Activated CD8-positive, alpha-beta memory T cell treated with anti-CD3 and anti-CD28 coated beads for 1 hour (primary cell): ENCODE data around the gene WBP1.
"Not testable (repeated sequence)": the region's sequence is repeated elsewhere in the genome, so short reads cannot be mapped to it uniquely, and the experiment has no call there.

Source experiments
- DNase-seq, 2 donors: peaks; one replicate each; pipeline ENCODE4 v3.0.0-alpha.2; 2020; ENCODE audit warnings: low read depth in 1 of 2; ENCODE audit errors: extremely low read depth in 1 of 2

Gene WBP1

DNA sequence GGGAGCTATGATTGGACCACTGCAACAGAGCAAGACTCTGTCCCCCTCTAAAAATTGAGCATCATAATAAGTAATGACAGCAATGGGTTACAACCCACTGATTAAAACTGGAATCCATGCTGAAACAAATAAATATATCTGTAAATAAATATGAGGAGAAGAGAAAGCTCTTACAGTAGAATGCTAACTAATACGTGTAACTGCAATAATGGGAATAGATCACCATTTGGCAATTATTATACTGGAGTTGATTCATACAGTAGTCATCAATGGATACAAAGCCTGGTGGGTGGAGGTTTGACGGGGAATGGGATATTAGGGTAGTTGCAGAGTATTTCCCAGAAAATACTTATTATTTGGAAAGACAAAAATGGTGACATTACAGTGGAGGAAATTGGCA is 9.5 kb upstream of the WBP1 start:
- DNase-seq, result no peak

DNA sequence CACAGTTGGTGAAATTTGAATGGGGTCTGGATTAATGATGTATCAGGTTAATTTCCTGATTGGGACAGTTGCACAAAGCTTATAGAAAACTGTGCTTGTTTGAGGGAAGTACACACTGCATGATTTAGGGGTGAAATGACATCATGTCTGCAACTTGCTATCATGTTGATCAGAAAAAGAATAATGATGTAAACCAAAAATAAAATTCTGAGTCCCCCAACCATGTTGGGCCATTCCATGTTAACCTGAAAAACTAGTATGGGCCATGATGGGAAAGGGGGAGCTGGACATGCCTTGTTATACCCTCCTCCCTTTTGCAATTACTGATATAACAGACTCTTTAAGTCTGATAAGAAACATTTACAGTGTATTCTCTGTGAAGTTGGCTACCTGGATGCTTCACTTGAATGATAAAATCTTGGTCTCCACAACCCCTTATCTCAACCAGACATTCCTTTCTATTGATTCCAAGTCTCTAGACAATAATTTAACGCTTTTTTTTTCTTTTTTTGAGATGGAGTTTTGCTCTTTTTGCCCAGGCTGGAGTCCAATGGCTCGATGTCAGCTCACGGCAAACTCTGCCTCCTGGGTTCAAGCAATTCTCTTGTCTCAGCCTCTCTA is 7.6 kb upstream of the WBP1 start:
- no peak for DNase-seq

DNA sequence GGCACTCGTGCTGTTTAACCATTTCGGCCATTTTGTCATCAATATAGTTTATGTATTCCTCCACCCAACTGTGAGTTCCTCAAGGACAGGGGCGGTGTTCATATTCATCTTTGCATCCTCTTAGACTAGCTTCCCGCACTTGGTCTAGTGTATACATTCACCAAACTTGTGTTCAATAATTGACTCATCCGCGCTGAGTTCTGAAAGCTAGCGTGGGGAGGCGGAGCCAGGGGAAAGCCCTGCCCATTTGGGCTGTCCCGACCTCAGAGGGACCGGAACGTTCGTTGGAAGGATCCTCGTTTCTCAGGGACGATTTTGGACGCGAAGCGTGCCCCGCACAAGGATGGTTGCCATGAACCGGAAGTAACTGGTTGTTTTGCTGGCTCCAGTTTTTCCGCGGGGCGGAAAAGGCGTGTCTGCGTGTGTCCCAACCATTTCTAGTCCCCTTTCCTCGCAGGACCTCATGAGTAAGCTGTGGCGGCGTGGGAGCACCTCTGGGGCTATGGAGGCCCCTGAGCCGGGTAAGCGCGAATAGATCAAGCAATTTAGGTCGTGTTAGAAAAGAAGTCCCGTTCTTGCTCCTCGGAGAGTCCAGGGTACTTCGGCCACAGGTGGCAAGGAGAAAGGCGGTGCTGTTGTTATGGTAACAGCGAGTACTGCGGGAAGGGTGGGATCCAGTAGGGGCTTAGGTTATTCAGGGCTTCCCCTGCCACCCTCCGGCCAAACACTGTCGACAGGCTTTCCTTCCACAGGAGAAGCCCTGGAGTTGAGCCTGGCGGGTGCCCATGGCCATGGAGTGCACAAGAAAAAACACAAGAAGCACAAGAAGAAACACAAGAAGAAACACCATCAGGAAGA is 3.4 kb upstream of the WBP1 start, which contains the start of gene INO80B:
INO80B (plus strand) TSS at position 434 of the 858 bp plus-strand sequence; CDS start at position 464, 30 bp downstream.
- peak; percentile 89 to 94 for DNase-seq

DNA sequence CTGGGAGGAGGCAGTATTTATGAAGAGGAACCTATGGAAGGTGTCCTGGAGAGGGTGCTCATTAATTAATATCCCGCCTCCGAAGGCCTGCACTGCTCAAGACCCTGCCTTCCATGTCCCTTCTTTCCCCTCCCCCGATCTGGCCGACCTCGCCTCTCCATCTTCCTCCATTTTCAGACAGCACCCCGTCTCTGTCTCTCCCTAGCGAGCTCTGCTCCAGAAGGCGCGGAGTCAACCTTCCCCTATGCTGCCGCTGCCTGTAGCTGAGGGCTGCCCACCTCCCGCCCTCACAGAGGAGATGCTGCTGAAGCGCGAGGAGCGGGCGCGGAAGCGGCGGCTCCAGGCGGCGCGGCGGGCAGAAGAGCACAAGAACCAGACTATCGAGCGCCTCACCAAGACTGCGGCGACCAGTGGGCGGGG is 1.1 kb upstream of the WBP1 start:
- DNase-seq, result no peak

DNA sequence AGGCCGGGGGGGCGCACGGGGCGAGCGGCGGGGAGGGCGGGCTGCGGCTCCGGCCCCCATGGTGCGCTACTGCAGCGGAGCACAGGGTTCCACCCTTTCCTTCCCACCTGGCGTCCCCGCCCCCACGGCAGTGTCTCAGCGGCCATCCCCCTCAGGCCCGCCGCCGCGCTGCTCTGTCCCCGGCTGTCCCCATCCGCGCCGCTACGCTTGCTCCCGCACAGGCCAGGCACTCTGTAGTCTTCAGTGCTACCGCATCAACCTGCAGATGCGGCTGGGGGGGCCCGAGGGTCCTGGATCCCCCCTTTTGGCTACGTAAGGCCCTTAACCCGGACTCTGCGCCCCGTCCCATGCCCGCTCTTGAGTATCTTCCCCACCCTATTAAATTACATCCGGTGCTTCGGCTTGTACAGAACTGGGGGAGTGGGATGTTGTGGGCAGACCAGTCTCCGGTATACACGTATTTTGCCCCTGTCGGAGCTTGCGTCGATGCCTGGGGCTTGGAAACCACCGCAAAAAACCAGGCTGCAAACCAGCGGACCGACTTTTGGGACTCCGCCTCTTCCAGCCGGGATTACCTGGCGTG is 598 bp upstream of the WBP1 start:
- peak; percentile 58 to 73 for DNase-seq

DNA sequence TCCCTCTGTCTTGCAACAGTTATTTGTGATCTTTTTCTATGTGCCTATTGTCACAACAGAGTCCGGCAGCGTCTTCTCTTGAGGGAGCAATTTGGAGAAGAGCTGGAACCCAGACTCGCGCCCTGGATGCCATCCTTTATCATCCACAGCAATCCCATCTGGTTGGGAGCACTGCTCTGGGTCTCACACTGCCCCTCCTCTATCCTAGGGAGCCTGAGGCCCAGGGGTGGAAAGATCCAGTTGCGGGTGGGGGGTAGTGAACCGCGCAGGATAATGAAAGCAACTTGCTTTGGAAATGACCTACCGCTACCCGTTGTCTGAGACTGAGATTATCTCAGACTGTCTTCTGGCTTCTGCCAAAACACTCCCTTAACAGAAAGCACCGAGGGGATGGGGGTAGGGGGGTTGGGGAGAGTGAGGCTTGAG is 713 bp downstream of the WBP1 start:
- no peak for DNase-seq

DNA sequence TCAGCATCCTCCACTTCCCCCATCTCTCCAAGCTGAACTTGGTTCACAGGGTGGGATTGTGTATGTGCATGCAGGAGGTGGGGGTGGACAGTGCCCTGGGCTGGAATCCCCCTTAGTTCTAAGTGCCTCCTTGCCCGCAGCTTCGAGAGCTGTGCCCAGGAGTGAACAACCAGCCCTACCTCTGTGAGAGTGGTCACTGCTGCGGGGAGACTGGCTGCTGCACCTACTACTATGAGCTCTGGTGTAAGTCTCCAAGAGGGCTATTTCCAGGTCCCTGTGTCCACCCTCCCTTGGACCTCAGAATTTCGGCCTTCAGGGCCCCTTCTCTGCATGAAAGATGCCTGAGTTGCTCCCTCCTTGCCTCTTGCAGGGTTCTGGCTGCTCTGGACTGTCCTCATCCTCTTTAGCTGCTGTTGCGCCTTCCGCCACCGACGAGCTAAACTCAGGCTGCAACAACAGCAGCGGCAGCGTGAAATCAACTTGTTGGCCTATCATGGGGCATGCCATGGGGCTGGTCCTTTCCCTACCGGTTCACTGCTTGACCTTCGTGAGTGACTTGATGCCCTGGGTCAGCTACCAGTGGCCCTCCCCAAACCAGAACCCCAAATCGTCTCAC is 1.4 kb downstream of the WBP1 start:
- DNase-seq, result not testable (repeated sequence)

DNA sequence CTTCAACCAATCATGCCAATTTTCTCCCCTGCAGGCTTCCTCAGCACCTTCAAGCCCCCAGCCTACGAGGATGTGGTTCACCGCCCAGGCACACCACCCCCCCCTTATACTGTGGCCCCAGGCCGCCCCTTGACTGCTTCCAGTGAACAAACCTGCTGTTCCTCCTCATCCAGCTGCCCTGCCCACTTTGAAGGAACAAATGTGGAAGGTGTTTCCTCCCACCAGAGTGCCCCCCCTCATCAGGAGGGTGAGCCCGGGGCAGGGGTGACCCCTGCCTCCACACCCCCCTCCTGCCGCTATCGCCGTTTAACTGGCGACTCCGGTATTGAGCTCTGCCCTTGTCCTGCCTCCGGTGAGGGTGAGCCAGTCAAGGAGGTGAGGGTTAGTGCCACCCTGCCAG is 1.9 kb downstream of the WBP1 start:
- DNase-seq, result not testable (repeated sequence)

DNA sequence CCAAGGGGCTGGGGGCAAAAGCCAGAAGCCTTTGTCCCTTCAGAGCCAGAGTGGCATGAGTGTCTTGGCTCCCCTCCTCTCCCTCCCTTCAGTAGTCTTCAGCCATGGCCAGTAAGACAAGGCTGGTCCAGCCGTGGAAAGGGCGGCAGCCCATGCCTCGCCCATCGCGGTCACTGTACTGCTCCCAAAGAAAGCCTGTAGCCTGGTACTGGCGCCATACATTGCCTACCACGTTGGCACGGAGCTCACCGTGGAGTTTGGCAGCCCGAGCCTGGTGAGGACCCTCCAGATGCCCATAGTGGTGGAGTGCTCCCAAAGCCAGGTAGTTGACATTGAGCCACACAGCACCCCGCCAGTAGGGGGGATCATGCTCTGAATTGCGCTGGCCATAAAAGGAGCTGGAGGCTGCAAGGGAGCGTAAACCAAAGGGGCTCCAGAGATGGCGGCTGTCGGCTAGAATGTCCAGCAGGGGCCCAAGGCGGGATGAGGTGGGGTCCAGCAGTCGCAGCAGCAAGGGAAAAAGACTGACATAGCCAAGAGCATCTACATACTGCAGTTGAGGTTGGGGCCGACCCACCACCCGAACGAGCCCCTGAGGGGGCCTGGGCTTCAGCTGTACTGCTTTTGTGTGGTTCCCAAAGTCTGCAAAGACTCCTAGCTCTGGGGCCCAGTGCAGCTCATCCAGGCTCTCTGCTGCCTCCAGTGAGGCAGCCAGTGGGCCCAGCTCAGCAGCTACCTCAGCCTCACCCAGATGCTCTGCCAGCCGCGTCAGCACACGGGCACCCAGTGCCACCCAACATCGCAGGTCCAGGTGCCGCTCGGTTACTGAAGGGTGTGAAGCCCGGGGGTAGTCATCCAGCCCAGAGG is 3.2 kb downstream of the WBP1 start:
- no peak for DNase-seq

DNA sequence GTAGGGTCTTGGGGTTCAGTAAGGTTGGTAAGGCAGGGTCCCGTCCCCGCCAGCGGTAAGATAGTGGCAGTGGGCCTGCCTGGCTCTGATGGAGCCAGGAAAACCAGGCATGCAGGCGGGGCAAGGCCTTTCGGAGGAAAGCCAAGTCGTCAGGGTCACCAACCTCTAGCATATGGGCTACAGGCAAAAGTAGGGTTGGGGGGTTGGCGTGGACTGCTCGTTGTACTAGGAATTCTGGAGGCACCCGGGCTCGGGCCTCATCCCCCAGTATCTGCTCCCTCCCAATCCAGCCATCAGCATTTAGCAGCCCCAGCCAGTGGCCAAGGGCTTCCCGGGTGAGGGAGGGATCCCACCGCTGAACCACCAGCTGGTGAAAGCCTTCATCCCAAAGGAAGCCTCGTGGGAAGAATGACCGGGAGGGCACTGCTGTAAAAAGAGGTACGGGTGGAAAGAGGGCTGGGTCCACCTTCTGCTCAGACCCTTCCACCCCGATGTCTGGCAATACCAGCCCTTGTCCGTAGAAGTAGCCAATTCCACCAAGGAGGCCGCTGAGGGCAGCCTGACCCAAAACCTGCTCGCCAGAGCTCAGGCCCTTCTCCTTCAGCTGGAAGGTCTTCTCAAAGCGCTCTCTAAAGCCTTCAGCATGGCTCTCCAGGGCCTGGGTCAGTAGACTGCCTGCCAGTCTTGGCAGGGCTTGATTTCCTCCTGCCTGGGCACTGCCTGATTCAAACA is 4.0 kb downstream of the WBP1 start:
- DNase-seq, result no peak

DNA sequence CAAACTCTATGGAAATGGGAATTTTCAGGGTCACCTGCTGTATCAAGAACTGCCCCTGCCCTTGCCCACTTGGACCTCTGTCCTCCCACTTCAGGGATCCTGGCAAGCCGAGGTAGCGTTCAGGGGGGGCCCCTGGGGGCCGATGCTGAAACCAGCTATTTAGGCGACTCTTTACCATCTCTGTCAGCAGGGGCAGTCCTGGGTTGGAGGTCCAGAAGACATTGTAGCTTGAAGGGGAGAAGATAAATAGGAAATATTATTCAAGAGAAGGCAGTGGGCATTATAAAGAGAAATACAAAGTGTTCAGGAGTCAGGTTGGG is 4.5 kb downstream of the WBP1 start:
- DNase-seq, result no peak

DNA sequence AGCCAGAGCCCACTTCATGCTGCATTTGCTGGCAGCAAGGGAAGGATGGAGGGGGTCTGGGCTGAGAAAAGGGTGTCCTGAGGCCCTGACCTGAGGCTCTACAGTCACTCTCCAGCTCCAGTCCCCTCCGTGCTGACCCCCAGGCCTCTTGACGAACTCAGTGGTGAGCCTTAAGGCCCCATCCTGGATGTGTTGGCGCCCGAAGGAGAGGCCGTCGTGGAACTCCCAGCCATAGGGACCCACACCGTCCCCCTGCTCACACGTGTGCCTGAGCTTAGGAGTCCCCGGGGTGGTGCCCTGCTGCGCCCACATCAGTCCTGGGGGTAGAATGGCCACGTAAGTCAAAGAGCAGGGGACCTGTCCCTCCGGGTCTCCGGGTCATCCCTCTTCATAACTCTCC is 6.2 kb downstream of the WBP1 start:
- DNase-seq, result no peak

DNA sequence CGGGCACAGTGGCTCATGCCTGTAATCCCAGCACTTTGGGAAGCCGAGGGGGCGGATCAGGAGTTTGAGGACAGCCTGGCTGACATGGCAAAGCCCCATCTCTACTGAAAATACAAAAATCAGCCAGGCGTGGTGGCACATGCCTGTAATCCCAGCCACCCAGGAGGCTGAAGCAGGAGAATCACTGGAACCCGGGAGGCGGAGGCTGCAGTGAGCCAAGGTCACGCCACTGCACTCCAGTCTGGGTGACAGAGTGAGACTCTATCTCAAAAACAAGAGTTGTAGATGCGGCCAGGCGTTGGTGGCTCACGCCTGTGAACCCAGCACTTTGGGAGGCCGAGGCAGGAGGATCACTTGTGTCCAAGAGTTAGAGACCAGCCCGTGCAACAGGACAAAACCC is 12.5 kb downstream of the WBP1 start:
- not testable (repeated sequence) for DNase-seq

DNA sequence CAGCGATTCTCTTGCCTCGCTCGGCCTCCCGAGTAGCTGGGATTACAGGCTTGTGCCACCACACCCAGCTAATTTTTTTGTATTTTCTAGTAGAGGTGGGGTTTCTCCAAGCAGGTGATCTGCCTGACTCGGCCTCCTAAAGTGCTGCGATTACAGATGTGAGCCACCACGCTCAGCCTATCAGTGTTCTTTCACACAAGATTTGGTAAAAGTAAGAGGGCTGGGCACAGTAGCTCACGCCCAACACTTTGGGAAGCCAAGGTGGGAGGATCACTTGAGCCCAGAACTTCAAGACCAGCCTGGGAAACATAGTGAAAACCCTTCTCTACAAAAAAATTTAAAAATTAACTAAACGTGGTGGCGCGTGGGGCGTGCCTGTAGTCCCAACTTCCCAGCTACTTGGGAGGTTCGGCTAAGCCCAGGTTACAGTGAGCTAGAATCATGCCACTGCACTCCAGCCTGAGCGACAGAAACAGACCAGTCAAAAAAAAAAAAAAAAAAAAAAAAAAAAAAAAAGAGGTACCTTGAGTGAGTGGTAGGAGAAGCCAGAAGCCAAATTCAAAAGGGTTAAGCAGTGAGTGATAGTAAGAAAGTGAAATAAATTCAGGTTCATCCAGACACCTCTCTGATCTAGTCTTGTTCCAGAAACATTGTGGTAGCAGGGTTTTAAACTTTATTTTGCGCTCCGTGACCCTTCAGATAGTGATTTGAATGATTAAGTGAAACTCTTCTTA is 13.3 kb downstream of the WBP1 start:
- DNase-seq, result no peak

DNA sequence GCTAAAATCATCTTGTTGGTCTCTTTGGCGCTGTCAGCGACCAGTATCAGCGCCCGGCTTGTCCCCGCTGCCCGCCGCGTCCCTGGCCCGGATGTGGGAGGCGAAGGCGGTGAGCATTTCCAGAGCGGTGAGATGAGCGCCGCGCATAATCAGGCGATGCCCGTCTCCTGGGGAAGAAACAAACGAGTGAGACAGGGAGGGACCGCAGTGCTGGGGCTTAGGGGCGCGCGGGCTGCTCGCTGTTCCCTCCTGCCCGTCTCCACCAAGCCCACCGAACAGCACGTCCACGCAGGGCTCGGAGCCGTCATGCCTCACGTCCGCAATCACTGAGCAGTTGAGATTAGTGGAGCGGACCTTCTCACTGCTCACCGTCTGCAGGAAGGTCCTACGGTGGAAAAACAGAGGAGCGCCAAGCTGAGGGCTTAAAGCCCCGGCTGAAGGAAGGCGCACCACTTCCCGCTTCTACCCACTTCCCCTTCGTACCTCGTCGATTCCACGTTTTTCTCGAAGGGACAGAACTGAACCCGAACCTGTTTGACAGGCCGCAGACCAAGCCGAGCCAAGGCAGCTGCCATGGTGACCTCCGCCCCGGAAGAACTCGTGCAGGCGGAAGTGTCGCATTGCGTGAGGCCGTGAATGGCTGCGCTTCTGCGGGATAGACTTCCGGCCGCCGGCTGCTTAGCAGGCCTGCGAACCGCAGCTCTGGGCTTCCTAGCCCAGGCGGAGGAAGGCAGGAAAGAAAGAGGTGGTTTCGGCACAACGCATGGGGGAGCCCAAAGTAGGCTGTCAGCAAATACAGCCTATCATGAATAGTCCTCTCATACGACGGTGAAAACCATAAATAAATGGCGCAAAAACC is 14.1 kb downstream of the WBP1 start, which contains the start of gene MRPL53:
MRPL53 (minus strand) TSS at position 595 of the 859 bp plus-strand sequence; CDS start at position 575, 20 bp downstream.
- DNase-seq, result peak; percentile 94 to 97

DNA sequence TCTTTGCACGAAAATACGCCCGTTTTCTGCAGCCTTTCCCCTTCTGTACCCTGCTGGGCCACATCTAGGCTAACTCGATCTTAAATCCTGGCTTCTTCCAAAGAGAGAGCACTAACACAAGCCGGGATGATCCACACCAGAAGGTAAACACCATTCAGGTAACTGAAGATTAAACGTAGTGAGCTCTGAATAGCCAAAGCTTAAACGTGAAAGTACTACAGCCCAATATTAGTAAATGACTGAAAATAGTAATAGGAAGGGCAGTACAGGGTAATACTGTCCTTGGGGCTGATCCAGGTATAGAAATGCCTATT is 14.7 kb downstream of the WBP1 start:
- no peak for DNase-seq

DNA sequence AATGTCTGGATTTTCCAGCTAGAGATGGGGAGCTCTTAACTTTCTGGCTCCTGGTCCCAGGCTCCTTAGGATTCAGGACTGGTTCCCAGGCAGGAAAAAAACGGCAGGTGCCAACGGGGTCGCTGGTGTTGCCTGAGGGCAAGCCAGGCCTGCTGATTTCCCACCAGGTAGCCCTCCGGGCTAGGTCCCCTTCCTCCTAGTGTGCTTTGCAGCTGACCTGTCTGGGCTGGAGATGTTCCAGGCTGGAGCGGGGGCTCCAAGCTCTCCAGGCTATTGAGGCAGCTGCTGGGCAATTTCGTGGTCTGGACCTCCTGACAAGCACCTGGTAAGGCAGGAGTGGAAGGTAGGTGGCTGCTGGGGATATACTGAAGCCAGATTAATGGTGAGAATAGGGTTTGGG is 16.2 kb downstream of the WBP1 start:
- DNase-seq, result no peak

DNA sequence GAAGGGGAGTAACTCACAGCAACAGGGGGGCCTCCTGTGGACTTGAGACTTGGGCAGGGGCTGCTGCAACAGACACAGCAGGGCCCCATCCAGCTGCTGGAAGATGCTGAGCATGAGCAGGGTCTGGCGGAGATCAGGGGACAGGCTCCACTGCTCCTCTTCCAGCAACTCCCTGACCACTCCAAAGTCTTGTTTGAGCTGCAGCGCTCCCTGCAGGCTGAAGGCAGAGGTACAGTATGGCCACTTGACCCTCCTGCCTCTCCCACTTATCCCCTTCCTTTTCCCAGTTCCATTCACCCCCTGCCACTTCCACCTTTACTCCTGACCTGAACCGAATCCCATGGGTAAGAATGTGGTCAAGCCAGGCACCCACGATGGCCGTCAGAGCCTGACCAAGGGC is 16.7 kb downstream of the WBP1 start:
- DNase-seq, result no peak
